Measurements from ENCODE around the gene RAB23.
"Not testable (repeated sequence)": the region's sequence is repeated elsewhere in the genome, so short reads cannot be mapped to it uniquely, and the experiment has no call there.

RAB23 gene

GRCh38 chr6:57255451-57256169 lies 33.5 kb upstream of the RAB23 start:
- no peaks in the 10 kb centered on the region for H3K36me3 ChIP-seq (ENCODE audit: control insufficient read depth, insufficient read depth, low read length)
- H3K27ac ChIP-seq (ENCODE audit: low read depth, low read length) = peak overlapping the region; percentile 70
- no peaks in the 10 kb centered on the region for H3K27me3 ChIP-seq (ENCODE audit: control insufficient read depth, insufficient read depth, low read length)
- no peak overlapping the region for H3K9ac ChIP-seq (ENCODE audit: low read length)
- H3K4me1 ChIP-seq (ENCODE audit: control insufficient read depth, insufficient read depth, low read length) = peaks cover 44% of the 10 kb centered on the region
- no peak overlapping the region for H3K4me3 ChIP-seq (ENCODE audit: low read length)

DNA sequence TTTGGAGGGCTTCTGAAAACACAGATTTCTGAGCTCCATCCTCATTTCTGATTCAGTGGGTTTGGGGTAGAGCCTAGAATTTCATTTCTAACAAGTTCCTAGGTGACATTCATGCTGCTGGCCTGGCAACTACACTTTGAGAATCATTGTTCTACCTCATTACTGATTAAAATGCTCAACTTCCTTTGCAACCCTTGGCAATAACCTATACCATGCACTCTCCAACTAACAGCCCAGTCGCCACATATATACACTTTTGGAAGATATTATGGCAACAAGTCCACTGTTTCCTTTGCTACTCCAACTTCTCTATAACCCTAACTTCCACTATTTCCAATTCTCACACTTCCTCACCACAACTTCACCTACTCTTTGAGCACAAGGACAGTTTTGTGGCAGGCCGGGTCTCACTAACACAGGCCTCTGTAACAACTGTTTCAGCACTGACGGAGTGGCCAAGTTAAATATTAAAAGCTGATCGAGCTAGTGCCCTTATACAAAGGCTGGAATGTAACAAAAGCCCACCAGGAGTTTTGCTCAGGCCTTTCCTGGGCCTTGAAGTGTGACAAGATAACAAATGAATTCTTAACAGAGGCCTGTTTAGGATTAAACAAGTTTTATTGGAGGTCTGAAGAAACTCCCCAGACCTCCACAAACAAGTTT lies 32.1 kb upstream of the RAB23 start:
- Histone ChIP-seq H3K27ac (ENCODE audit: low read depth, low read length) (peak overlapping the region; percentile 89), H3K4me1 (ENCODE audit: control insufficient read depth, insufficient read depth, low read length) (peaks cover 43% of the 10 kb centered on the region), H3K36me3 (ENCODE audit: control insufficient read depth, insufficient read depth, low read length) (no peaks in the 10 kb centered on the region), H3K9ac (ENCODE audit: low read length) (no peak overlapping the region), H3K27me3 (ENCODE audit: control insufficient read depth, insufficient read depth, low read length) (no peaks in the 10 kb centered on the region), H3K4me3 (ENCODE audit: low read length) (no peak overlapping the region)

DNA sequence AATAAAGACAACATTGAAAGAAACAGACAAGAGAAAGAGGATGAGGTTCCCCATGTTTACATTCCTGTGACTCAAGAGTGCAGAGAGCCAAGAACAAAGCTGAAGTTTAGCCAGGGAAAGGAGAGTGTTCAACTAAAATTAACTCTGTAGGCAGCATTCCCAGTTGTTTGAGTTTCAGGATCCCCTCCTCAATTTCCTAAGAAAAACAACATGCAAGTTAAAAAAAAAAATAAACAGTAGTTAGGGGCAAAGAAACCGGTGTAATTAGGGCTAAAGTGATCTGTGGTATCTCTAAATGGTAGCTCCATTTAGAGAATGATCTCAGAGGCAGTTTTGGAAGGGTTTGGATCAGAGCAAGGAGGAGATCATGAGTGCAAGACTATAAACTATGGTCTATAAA lies 30.9 kb upstream of the RAB23 start:
- H3K27me3 ChIP-seq (ENCODE audit: control insufficient read depth, insufficient read depth, low read length) = no peaks in the 10 kb centered on the region
- H3K9ac ChIP-seq (ENCODE audit: low read length) = no peak overlapping the region
- H3K4me3 ChIP-seq (ENCODE audit: low read length) = no peak overlapping the region
- H3K27ac ChIP-seq (ENCODE audit: low read depth, low read length) = peak overlapping the region; percentile 89
- peaks cover 36% of the 10 kb centered on the region for H3K4me1 ChIP-seq (ENCODE audit: control insufficient read depth, insufficient read depth, low read length)
- no peaks in the 10 kb centered on the region for H3K36me3 ChIP-seq (ENCODE audit: control insufficient read depth, insufficient read depth, low read length)

DNA sequence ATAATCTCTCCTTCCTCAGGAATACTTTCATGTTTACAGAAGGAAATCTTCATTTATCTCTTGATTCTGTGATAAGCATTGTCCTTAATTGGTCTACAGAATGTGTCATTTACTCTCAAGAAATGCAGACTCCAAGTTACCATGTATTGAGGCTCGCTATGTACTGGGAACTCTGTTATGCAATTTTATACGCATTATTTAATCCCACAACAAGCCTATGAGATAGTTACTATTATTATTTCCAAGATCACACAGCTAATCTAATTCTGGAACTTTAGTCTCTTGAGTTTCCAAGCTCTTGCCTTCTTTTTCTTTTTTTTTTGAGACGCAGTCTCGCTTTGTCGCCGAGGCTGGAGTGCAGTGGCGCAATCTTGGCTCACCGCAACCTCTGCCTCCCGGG lies 30.0 kb upstream of the RAB23 start:
- Histone ChIP-seq H3K4me1 (ENCODE audit: control insufficient read depth, insufficient read depth, low read length) (peaks cover 32% of the 10 kb centered on the region), H3K27ac (ENCODE audit: low read depth, low read length) (peak overlapping the region; percentile 89), H3K4me3 (ENCODE audit: low read length) (no peak overlapping the region), H3K36me3 (ENCODE audit: control insufficient read depth, insufficient read depth, low read length) (no peaks in the 10 kb centered on the region), H3K27me3 (ENCODE audit: control insufficient read depth, insufficient read depth, low read length) (no peaks in the 10 kb centered on the region), H3K9ac (ENCODE audit: low read length) (no peak overlapping the region)

DNA sequence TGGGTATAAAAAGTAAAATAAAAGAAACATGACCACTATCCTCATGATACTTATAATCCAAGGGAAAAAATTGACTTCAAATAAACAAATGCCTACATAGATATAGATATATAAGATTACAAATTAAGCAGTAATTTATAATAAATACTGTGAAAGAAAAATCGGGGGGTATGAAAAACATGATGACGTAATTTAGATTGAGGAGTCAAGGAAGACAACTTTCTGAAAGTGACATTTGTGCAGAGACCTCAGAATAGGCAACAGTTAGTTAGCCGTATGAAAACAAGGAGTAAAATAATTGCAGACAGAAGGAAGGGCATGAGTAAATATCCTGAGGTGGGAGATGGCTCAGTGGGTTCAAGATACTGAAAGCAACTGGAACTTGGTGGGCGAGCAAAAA lies 28.2 kb upstream of the RAB23 start:
- Histone ChIP-seq H3K36me3 (ENCODE audit: control insufficient read depth, insufficient read depth, low read length) (no peaks in the 10 kb centered on the region), H3K4me3 (ENCODE audit: low read length) (no peak overlapping the region), H3K9ac (ENCODE audit: low read length) (no peak overlapping the region), H3K4me1 (ENCODE audit: control insufficient read depth, insufficient read depth, low read length) (peaks cover 19% of the 10 kb centered on the region), H3K27ac (ENCODE audit: low read depth, low read length) (no peak overlapping the region), H3K27me3 (ENCODE audit: control insufficient read depth, insufficient read depth, low read length) (no peaks in the 10 kb centered on the region)

GRCh38 chr6:57248311-57248895 lies 26.3 kb upstream of the RAB23 start:
- H3K9ac ChIP-seq (ENCODE audit: low read length) = no peak overlapping the region
- peaks cover 9% of the 10 kb centered on the region for H3K4me1 ChIP-seq (ENCODE audit: control insufficient read depth, insufficient read depth, low read length)
- H3K27me3 ChIP-seq (ENCODE audit: control insufficient read depth, insufficient read depth, low read length) = no peaks in the 10 kb centered on the region
- no peak overlapping the region for H3K27ac ChIP-seq (ENCODE audit: low read depth, low read length)
- no peak overlapping the region for H3K4me3 ChIP-seq (ENCODE audit: low read length)
- no peaks in the 10 kb centered on the region for H3K36me3 ChIP-seq (ENCODE audit: control insufficient read depth, insufficient read depth, low read length)

DNA sequence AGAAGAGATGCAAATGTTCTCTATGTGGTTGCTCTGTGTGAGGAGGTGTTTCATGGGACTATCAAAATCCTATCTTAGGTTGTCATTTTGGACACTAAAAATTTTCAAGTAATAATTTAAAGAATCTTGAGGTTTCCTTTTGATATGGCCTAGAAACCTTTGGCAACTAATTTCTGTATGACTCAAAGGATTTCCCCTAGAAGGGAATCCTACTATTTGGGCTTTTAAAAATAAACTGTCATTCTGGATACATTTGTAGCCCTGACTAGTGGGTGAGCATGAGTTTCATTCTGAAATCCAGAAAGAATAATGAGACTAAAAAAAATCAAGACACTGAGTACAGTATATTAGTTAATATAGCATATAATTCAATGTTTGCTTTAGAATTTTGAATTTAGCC lies 25.5 kb upstream of the RAB23 start:
- H3K9ac ChIP-seq (ENCODE audit: low read length) = no peak overlapping the region
- H3K4me3 ChIP-seq (ENCODE audit: low read length) = no peak overlapping the region
- H3K36me3 ChIP-seq (ENCODE audit: control insufficient read depth, insufficient read depth, low read length) = no peaks in the 10 kb centered on the region
- H3K27me3 ChIP-seq (ENCODE audit: control insufficient read depth, insufficient read depth, low read length) = no peaks in the 10 kb centered on the region
- H3K27ac ChIP-seq (ENCODE audit: low read depth, low read length) = no peak overlapping the region
- peaks cover 12% of the 10 kb centered on the region for H3K4me1 ChIP-seq (ENCODE audit: control insufficient read depth, insufficient read depth, low read length)

- Histone ChIP-seq H3K4me1 (ENCODE audit: control insufficient read depth, insufficient read depth, low read length) (peaks cover 6% of the 10 kb centered on the region), H3K27ac (ENCODE audit: low read depth, low read length) (no peak overlapping the region), H3K36me3 (ENCODE audit: control insufficient read depth, insufficient read depth, low read length) (no peaks in the 10 kb centered on the region), H3K4me3 (ENCODE audit: low read length) (no peak overlapping the region), H3K27me3 (ENCODE audit: control insufficient read depth, insufficient read depth, low read length) (no peaks in the 10 kb centered on the region), H3K9ac (ENCODE audit: low read length) (no peak overlapping the region)
Observed at GRCh38 chr6:57246307-57246706, 24.2 kb upstream of the RAB23 start.

DNA sequence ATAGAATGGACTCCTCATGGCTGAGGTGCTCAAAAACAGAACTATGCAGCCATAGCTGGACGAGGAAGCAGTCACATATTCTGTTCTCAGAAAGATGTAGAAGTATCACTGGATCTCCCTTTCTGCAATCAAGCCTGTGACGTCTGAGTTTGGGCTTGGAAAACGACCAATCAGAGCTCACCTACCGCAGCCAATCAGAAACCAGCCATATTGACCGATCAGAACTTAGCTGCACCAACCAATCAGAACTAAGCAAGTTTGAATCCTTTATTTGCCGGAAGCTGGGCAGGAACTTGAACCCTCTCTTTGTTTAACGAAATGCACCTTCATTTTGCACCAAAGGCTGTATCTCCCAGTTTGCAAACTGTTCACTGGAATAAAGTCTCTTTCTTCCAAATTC lies 21.8 kb upstream of the RAB23 start:
- Histone ChIP-seq H3K36me3 (ENCODE audit: control insufficient read depth, insufficient read depth, low read length) (no peaks in the 10 kb centered on the region), H3K9ac (ENCODE audit: low read length) (no peak overlapping the region), H3K27ac (ENCODE audit: low read depth, low read length) (no peak overlapping the region), H3K27me3 (ENCODE audit: control insufficient read depth, insufficient read depth, low read length) (no peaks in the 10 kb centered on the region), H3K4me1 (ENCODE audit: control insufficient read depth, insufficient read depth, low read length) (peaks cover 6% of the 10 kb centered on the region), H3K4me3 (ENCODE audit: low read length) (no peak overlapping the region)

GRCh38 chr6:57243526-57243925 lies 21.4 kb upstream of the RAB23 start:
- H3K27ac ChIP-seq (ENCODE audit: low read depth, low read length); H3K4me3 ChIP-seq (ENCODE audit: low read length); H3K4me1 ChIP-seq (ENCODE audit: control insufficient read depth, insufficient read depth, low read length); H3K27me3 ChIP-seq (ENCODE audit: control insufficient read depth, insufficient read depth, low read length); H3K36me3 ChIP-seq (ENCODE audit: control insufficient read depth, insufficient read depth, low read length); H3K9ac ChIP-seq (ENCODE audit: low read length): not testable (repeated sequence)

DNA sequence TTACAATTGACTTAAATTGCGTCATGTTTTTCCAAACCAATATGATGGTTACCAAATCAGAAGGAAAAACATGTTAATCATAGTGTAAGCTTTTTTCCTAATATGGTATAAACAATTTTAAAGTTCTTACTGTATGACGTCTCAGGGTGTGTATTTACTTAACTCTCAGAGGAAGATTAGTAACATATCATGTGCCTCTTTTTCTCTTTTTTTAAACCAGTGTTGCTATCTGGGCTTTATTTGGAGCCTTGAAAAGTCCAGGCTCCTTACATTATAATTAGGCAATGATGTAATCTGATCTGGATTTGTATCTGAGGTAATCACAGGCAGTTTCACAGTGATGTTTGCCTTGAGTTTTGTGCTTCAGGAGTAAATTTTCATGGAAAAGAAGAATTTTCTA lies 20.4 kb upstream of the RAB23 start:
- Histone ChIP-seq H3K36me3 (ENCODE audit: control insufficient read depth, insufficient read depth, low read length) (no peaks in the 10 kb centered on the region), H3K27me3 (ENCODE audit: control insufficient read depth, insufficient read depth, low read length) (no peaks in the 10 kb centered on the region), H3K4me1 (ENCODE audit: control insufficient read depth, insufficient read depth, low read length) (peaks cover 6% of the 10 kb centered on the region), H3K27ac (ENCODE audit: low read depth, low read length) (no peak overlapping the region), H3K4me3 (ENCODE audit: low read length) (no peak overlapping the region), H3K9ac (ENCODE audit: low read length) (no peak overlapping the region)

DNA sequence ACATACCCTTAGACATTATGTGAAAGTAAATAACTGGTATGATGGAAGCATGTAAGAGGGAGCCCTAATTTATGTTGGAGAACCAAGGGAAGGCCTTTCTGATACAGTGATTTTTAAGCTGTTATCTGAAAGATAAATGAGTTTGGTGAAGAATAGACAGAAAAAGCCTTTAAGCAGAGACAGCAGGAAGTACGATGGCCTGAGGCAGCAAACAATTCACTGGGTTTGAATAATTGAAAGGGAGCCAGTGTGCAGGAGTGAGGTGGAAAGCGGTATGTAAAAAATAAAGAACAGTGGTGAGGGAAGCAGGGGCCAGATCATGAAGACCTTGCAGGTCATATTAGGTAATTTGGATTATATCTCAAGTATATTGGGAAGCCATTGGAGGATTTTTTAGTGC lies 4.1 kb upstream of the RAB23 start:
- H3K27ac ChIP-seq (ENCODE audit: low read depth, low read length) = peak overlapping the region; percentile 71
- H3K4me1 ChIP-seq (ENCODE audit: control insufficient read depth, insufficient read depth, low read length) = peaks cover 25% of the 10 kb centered on the region
- H3K9ac ChIP-seq (ENCODE audit: low read length) = no peak overlapping the region
- H3K36me3 ChIP-seq (ENCODE audit: control insufficient read depth, insufficient read depth, low read length) = no peaks in the 10 kb centered on the region
- no peak overlapping the region for H3K4me3 ChIP-seq (ENCODE audit: low read length)
- no peaks in the 10 kb centered on the region for H3K27me3 ChIP-seq (ENCODE audit: control insufficient read depth, insufficient read depth, low read length)

Measured in rectal smooth muscle tissue (tissue), 1 donor.